Measurements from ENCODE around the gene RALGPS1. TPM values are rescaled to one million over a fixed set of nuclear protein-coding genes. Genes with fewer than 3 reads are reported as not detected.

Gene RALGPS1
- total and polyA plus RNA-seq, 2 of the 8 experiments (the other 6 are each of a cell fraction or from before 2014, with no cell fraction given): 20.0 to 23.5 TPM

DNA sequence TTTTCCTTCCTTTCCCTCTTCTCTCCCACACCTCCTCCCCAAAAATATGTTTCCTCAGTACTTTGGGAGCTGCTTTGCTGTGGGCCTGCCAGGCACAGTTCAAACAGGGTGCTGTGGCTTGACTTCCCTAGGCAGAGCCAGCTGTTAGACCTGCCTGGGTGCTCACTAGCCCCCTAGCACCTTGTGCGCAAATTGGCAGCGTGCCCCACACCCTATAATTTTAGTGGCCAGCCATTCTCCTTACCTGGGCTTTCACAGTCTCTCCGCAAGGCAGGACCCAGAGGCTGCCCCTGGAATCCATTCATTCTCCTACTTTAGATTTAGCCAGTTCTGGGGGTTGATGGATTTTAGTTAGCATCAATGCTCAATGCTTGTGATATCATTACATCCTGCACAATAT is 135.6 kb downstream of the RALGPS1 start:
- H3K9me3 ChIP-seq (ENCODE audit: insufficient read depth in 2 of 2, low read depth in 1 of 2, low read length in 1 of 2): no peaks in the 10 kb centered on the region
- no peak overlapping the region for H3K4ac ChIP-seq (replicated peaks; ENCODE audit: insufficient read length, low read depth, low read length)
- WGBS, 2 experiments (ENCODE audit: extremely low coverage in 1 of 2, insufficient coverage in 1 of 2, insufficient read length in 1 of 2, insufficient replicate concordance in 2 of 2, low coverage in 1 of 2, low lambda C conversion rate in 2 of 2, missing lambda C conversion rate in 1 of 2): 100% methylated on average over 3 of the region's 3 CpGs; no CpG with 5 or more reads in 1 of the 2 experiments
- no peak overlapping the region for H2BK20ac ChIP-seq (ENCODE audit: low read length)
- ChIA-PET POLR2A (ENCODE audit: partially characterized antibody) (no interaction called here), CTCF (ENCODE audit: partially characterized antibody) (interaction anchor here (1.0 to 1.5 kb wide), 2 partner anchors 9 to 59 kb away, joined by 3 read pairs; no protein-coding TSS in a partner anchor)
- H4K8ac ChIP-seq (ENCODE audit: extremely low read depth, insufficient read depth, low read length): no peak overlapping the region
- no peaks in the 10 kb centered on the region for H3K79me1 ChIP-seq (ENCODE audit: low read depth, low read length)
- H3K23ac ChIP-seq (ENCODE audit: insufficient read length): no peak overlapping the region
- H4K5ac ChIP-seq (ENCODE audit: insufficient read length, low read depth, low read length): no peak overlapping the region
- DNase-seq (ENCODE audit: low read depth in 1 of 2, low spot score in 2 of 2): no peak
- H3K79me2 ChIP-seq (ENCODE audit: control insufficient read depth in 1 of 2, insufficient read depth in 2 of 2, low read length in 2 of 2): no peaks in the 10 kb centered on the region
- FAIRE-seq: no peak
- no peaks in the 10 kb centered on the region for H3K27me3 ChIP-seq (replicated peaks in 1 of 4; ENCODE audit: control insufficient read depth in 3 of 4, extremely low read depth in 1 of 4, insufficient read depth in 3 of 4, low read length in 3 of 4)
- no peak overlapping the region for H2AFZ ChIP-seq (ENCODE audit: low read length)
- H4K20me1 ChIP-seq (replicated peaks in 1 of 2; ENCODE audit: control insufficient read depth in 1 of 2, insufficient read depth in 2 of 2, low read length in 2 of 2): peaks cover 2% of the 10 kb centered on the region in 2 experiments
- no peak overlapping the region for H2BK12ac ChIP-seq (ENCODE audit: low read depth, low read length)
- no peak overlapping the region for H2BK15ac ChIP-seq (ENCODE audit: low read length)
- no peaks in the 10 kb centered on the region for H3K36me3 ChIP-seq (ENCODE audit: control insufficient read depth in 2 of 4, insufficient read depth in 4 of 4, low read length in 3 of 4)
- no peak overlapping the region for H3K18ac ChIP-seq (ENCODE audit: extremely low read depth, low read length)
- H2AK5ac ChIP-seq (ENCODE audit: low read depth, low read length): no peak overlapping the region
- no peak overlapping the region for H4K91ac ChIP-seq (replicated peaks; ENCODE audit: insufficient read length, low read length)
- no peak overlapping the region for H3K9ac ChIP-seq (replicated peaks in 1 of 4; ENCODE audit: extremely low read depth in 1 of 4, low read depth in 3 of 4, low read length in 3 of 4)
- H3K23me2 ChIP-seq (ENCODE audit: low read depth, low read length): no peaks in the 10 kb centered on the region
- H2BK120ac ChIP-seq (replicated peaks; ENCODE audit: low read depth, low read length): no peak overlapping the region
- no peak overlapping the region for H2BK5ac ChIP-seq (ENCODE audit: low read depth, low read length)
- no peak overlapping the region for H3K56ac ChIP-seq (replicated peaks; ENCODE audit: insufficient read length, low read depth, low read length)
- H3K4me3 ChIP-seq (ENCODE audit: extremely low read depth in 1 of 4, insufficient read depth in 2 of 4, low read depth in 3 of 4, low read length in 4 of 4): no peak overlapping the region
- H3K14ac ChIP-seq (ENCODE audit: insufficient read length): no peak overlapping the region
- no peak overlapping the region for H3K27ac ChIP-seq (ENCODE audit: low read depth, low read length)
- H3K4me1 ChIP-seq (replicated peaks in 1 of 4; ENCODE audit: control insufficient read depth in 3 of 4, insufficient read depth in 4 of 4, low read length in 3 of 4): no peaks in the 10 kb centered on the region
- no peak overlapping the region for H3K4me2 ChIP-seq (ENCODE audit: insufficient read depth in 1 of 2, low read depth in 2 of 2, low read length in 2 of 2)
- TF ChIP-seq EZH2 (IDR thresholded peaks at IDR 0.05; ENCODE audit: low read depth, low read length, severe bottlenecking) (no peak), CEBPB (IDR thresholded peaks at IDR 0.05; ENCODE audit: low read depth, low read length) (no peak), EGR1 (IDR thresholded peaks at IDR 0.05; ENCODE audit: borderline replicate concordance, low read depth, low read length) (no peak), SP2 (IDR thresholded peaks at IDR 0.05; ENCODE audit: low read length) (no peak), SIX5 (IDR thresholded peaks at IDR 0.05; ENCODE audit: low read depth, low read length) (no peak), CBX5 (IDR thresholded peaks at IDR 0.05; ENCODE audit: low read depth, low read length) (no peak), RFX5 (IDR thresholded peaks at IDR 0.05; ENCODE audit: borderline replicate concordance, low read depth, low read length) (no peak), RNF2 (IDR thresholded peaks at IDR 0.05; ENCODE audit: borderline replicate concordance, low read depth, low read length, missing control alignments, poor library complexity, severe bottlenecking) (no peak), PHF8 (conservative IDR thresholded peaks at IDR 0.05; ENCODE audit: low read depth, low read length) (no peak), KDM1A (IDR thresholded peaks at IDR 0.05; ENCODE audit: borderline replicate concordance, low read length) (no peak), BRCA1 (IDR thresholded peaks at IDR 0.05; ENCODE audit: low read depth, low read length) (no peak), GTF2F1 (IDR thresholded peaks at IDR 0.05; ENCODE audit: borderline replicate concordance, low read depth, low read length) (no peak), TAF1 (IDR thresholded peaks at IDR 0.05; ENCODE audit: low read depth, low read length) (no peak)

Data from H1 (cell line).